HEK293 (cell line): ENCODE measurements around the gene NHP2.

ENCODE experiments used
- IKZF3 ChIP-seq: fragments of 450-650 bp; IDR thresholded peaks from 2 replicates; pipeline ENCODE4 v1.5.0; 2018; ENCODE audit warnings: missing biosample characterization, mild to moderate bottlenecking, missing genetic modification characterization, moderate library complexity
- PATZ1 ChIP-seq: fragments of 450-650 bp; formaldehyde crosslinking; IDR thresholded peaks from 2 replicates; pipeline ENCODE4 v1.5.1; 2016; ENCODE audit warnings: missing biosample characterization, missing genetic modification characterization
- PRDM1 ChIP-seq: fragments of 450-650 bp; formaldehyde crosslinking; IDR thresholded peaks from 2 replicates; pipeline ENCODE4; 2016; ENCODE audit warnings: missing biosample characterization, missing genetic modification characterization
- REST ChIP-seq: fragments of 450-650 bp; formaldehyde crosslinking; IDR thresholded peaks from 2 replicates; pipeline ENCODE4 v1.5.1; 2016; ENCODE audit warnings: missing biosample characterization, missing genetic modification characterization
- SP2 ChIP-seq: fragments of 450-650 bp; formaldehyde crosslinking; IDR thresholded peaks from 2 replicates; pipeline ENCODE4 v1.5.1; 2016; ENCODE audit warnings: missing biosample characterization, missing genetic modification characterization
- ZBTB11 ChIP-seq: fragments of 450-650 bp; formaldehyde crosslinking; conservative IDR thresholded peaks from 2 replicates; pipeline ENCODE4 v1.5.1; 2016; ENCODE audit warnings: low read depth, missing biosample characterization, missing genetic modification characterization
- ZBTB20 ChIP-seq: fragments of 450-650 bp; formaldehyde crosslinking; IDR thresholded peaks from 2 replicates; pipeline ENCODE4 v1.5.1; 2016; ENCODE audit warnings: missing biosample characterization, missing genetic modification characterization
- ZBTB7A ChIP-seq: fragments of 450-650 bp; formaldehyde crosslinking; IDR thresholded peaks from 2 replicates; pipeline ENCODE4 v1.5.1; 2016; ENCODE audit warnings: low read depth, missing biosample characterization, missing genetic modification characterization
- ZNF488 ChIP-seq: fragments of 450-650 bp; formaldehyde crosslinking; IDR thresholded peaks from 2 replicates; pipeline ENCODE4 v1.5.1; 2016; ENCODE audit warnings: missing biosample characterization, missing genetic modification characterization
- ZNF747 ChIP-seq: fragments of 450-650 bp; formaldehyde crosslinking; IDR thresholded peaks from 2 replicates; pipeline ENCODE4 v1.5.1; 2016; ENCODE audit warnings: missing biosample characterization, missing genetic modification characterization
- TF ChIP-seq, protein P1 (sequence below): fragments of 450-650 bp; formaldehyde crosslinking; IDR thresholded peaks from 2 replicates; pipeline ENCODE4 v1.5.1; 2016; ENCODE audit warnings: missing biosample characterization, missing genetic modification characterization

GRCh38 chr5:178191661-178192060 is 38.0 kb upstream of the NHP2 start:
- no peak for TF ChIP-seq PRDM1 (tag by site-specific recombination)
- TF ChIP-seq, protein P1, sequence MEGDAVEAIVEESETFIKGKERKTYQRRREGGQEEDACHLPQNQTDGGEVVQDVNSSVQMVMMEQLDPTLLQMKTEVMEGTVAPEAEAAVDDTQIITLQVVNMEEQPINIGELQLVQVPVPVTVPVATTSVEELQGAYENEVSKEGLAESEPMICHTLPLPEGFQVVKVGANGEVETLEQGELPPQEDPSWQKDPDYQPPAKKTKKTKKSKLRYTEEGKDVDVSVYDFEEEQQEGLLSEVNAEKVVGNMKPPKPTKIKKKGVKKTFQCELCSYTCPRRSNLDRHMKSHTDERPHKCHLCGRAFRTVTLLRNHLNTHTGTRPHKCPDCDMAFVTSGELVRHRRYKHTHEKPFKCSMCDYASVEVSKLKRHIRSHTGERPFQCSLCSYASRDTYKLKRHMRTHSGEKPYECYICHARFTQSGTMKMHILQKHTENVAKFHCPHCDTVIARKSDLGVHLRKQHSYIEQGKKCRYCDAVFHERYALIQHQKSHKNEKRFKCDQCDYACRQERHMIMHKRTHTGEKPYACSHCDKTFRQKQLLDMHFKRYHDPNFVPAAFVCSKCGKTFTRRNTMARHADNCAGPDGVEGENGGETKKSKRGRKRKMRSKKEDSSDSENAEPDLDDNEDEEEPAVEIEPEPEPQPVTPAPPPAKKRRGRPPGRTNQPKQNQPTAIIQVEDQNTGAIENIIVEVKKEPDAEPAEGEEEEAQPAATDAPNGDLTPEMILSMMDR: no peak
- no peak for TF ChIP-seq ZBTB20
- TF ChIP-seq ZNF747 (tag by site-specific recombination): no peak
- no peak for TF ChIP-seq PATZ1 (tag by site-specific recombination)
- TF ChIP-seq REST (tag by site-specific recombination): no peak
- TF ChIP-seq IKZF3: no peak
- no peak for TF ChIP-seq ZNF488 (tag by site-specific recombination)
- peak; percentile 68 for TF ChIP-seq ZBTB11 (tag by site-specific recombination)
- TF ChIP-seq SP2 (tag by site-specific recombination): no peak
- TF ChIP-seq ZBTB7A (tag by site-specific recombination): no peak
